Measurements from ENCODE around the gene TBCB. TPM values are rescaled to one million over a fixed set of nuclear protein-coding genes. Genes with fewer than 3 reads are reported as not detected.

TBCB gene
- total RNA-seq, 4 donors from 2014 or later: 97.9 to 157 (median 117) TPM

DNA sequence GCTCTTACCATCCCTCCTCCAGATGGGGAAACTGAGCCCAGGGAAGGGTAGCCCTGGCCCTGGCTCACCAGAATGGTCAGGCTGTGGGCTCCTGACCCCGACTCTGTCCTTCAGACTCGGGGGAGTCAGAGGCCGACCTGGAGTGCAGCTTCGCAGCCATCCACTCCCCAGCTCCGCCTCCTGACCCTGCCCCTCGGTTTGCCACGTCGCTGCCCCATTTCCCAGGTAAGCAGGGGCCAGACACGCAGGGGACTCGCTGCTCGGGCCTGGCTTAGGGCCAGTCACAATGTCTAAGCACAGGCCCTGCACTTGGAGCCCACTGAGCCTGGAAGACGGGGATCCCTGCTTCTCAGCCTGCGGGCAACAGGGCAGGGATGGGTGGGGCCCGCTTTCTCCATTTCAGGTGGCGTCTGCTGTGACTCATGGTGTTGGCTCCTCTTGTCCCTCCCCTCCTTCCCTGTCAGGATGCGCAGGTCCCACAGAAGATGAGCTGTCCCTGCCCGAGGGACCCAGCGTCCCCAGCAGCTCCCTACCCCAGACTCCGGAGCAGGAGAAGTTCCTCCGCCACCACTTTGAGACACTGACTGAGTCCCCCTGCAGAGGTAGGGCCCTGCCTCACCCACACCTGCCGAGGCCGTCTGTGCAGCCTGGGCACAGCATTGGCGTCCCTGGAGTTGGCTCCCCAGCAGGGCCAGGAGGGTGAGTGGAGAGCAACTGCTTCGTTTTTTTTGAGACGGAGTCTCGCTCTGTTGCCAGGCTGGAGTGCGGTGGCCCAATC is 13.5 kb upstream of the TBCB start:
- Histone ChIP-seq H3K27ac (peak overlapping the region in 3 of 4 donors; percentile 8 to 62 (median 17)), H3K4me3 (peak overlapping the region in 1 of 4 donors; percentile 18), H3K36me3 (peaks cover 0 to 6% (median 0%) of the 10 kb centered on the region in 3 donors), H3K9me3 (no peaks in the 10 kb centered on the region), H3K27me3 (no peaks in the 10 kb centered on the region), H3K4me1 (peaks cover 0 to 42% (median 5%) of the 10 kb centered on the region in 3 donors)
- DNase-seq: no peak
- WGBS, 2 donors: 61 to 84% methylated on average over 4 to 5 of the region's 27 CpGs
- TF ChIP-seq POLR2A (IDR thresholded peaks at IDR 0.05): no peak
- TF ChIP-seq, protein P1, sequence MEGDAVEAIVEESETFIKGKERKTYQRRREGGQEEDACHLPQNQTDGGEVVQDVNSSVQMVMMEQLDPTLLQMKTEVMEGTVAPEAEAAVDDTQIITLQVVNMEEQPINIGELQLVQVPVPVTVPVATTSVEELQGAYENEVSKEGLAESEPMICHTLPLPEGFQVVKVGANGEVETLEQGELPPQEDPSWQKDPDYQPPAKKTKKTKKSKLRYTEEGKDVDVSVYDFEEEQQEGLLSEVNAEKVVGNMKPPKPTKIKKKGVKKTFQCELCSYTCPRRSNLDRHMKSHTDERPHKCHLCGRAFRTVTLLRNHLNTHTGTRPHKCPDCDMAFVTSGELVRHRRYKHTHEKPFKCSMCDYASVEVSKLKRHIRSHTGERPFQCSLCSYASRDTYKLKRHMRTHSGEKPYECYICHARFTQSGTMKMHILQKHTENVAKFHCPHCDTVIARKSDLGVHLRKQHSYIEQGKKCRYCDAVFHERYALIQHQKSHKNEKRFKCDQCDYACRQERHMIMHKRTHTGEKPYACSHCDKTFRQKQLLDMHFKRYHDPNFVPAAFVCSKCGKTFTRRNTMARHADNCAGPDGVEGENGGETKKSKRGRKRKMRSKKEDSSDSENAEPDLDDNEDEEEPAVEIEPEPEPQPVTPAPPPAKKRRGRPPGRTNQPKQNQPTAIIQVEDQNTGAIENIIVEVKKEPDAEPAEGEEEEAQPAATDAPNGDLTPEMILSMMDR (IDR thresholded peaks at IDR 0.05): no peak
- intact Hi-C loops (cut with DNase I): no loop called here

DNA sequence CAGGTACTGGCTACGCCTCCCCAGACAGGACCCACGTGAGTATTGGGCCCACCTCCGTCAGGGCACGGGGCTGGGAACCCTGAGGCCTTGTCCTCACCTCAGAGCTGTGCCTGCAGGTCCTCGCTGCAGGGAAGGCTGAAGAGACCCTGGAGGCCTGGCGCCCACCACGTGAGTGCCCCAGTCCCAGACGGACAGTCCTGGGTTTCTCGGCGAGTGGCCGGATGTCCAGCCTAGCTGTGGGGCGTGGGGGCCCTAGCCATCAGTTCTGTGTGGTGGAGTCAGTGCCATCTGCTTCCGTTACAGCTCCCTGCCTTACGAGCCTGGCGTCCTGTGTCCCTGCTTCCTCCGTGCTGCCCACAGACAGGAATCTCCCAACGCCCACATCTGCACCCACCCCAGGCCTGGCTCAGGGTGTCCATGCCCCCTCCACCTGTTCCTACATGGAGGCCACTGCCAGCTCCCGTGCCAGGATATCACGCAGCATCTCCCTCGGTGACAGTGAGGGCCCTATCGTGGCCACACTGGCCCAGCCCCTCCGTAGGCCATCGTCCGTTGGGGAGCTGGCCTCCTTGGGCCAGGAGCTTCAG is 12.1 kb upstream of the TBCB start:
- no peak overlapping the region for H3K27ac ChIP-seq
- peaks cover 0 to 42% (median 5%) of the 10 kb centered on the region in 3 donors for H3K4me1 ChIP-seq
- no peak for DNase-seq
- H3K9me3 ChIP-seq: no peaks in the 10 kb centered on the region
- TF ChIP-seq POLR2A (IDR thresholded peaks at IDR 0.05): no peak
- TF ChIP-seq, protein P1 (IDR thresholded peaks at IDR 0.05): no peak
- WGBS, 2 donors: 91 to 100% methylated on average over 2 to 11 of the region's 24 CpGs
- H3K4me3 ChIP-seq: no peak overlapping the region
- intact Hi-C loops (cut with DNase I): no loop called here
- peaks cover 0 to 14% (median 0%) of the 10 kb centered on the region in 3 donors for H3K36me3 ChIP-seq
- H3K27me3 ChIP-seq: no peaks in the 10 kb centered on the region

DNA sequence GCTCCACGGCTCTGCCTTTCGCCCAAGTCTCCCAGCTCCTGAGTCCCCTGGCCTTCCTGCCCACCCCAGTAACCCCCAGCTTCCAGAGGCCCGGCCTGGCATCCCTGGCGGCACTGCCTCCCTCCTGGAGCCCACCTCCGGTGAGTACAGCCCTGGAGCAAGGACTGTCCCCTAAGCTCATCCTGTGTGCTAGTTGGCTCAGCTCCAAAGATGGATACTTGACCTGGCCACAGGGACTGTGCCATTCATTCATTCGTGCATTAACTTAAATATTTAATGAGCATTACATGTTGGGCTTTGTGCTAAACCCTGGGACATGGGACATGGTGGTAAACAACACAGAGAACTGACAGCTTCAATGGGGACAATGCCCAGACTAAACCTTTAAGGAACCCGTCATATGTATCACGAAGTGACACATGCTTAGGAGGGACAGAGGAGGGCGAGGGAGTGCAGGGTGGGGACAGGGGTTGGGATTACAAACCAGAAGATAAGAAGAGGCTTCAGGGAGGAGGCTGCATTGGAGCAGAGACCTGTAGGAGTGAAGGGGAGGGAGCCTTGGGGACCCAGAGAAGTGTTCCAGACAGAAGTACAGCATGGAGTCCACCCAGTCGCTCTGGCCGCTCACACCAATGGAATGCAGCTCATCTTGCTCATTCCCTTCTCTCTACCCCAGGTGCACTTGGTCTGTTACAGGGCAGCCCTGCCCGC is 11.3 kb upstream of the TBCB start:
- 76 to 84% methylated on average over 7 to 9 of the region's 12 CpGs for WGBS, 2 donors
- no peak overlapping the region for H3K4me3 ChIP-seq
- peaks cover 0 to 42% (median 5%) of the 10 kb centered on the region in 3 donors for H3K4me1 ChIP-seq
- intact Hi-C loops (cut with DNase I): no loop called here
- peak overlapping the region in 1 of 4 donors; percentile 52 for H3K27ac ChIP-seq
- no peaks in the 10 kb centered on the region for H3K27me3 ChIP-seq
- DNase-seq: no peak
- no peak for TF ChIP-seq POLR2A (IDR thresholded peaks at IDR 0.05)
- TF ChIP-seq, protein P1 (IDR thresholded peaks at IDR 0.05): no peak
- H3K36me3 ChIP-seq: peaks cover 0 to 14% (median 0%) of the 10 kb centered on the region in 3 donors
- no peaks in the 10 kb centered on the region for H3K9me3 ChIP-seq

DNA sequence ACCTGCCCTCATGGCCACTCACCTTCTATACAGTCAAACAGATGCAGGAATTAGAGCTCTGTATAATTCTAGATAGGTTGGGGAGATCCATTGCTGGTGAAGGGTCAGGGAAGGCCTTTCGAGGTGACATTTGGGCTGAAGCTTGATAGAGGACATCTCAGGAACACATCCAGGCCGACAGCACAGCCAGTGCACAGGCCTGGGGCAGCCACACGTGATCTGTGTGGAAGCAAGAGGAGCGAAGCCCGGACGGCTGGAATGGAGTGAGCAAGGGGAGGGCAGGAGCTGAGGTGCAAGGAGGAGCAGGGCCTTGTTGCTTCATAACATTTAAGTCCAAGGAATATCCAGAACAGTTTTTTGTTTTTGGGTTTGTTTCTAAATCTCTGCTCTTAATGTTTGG is 8.8 kb upstream of the TBCB start:
- Histone ChIP-seq H3K36me3 (peaks cover 0 to 30% (median 0%) of the 10 kb centered on the region in 3 donors), H3K9me3 (no peaks in the 10 kb centered on the region), H3K4me3 (no peak overlapping the region), H3K27ac (no peak overlapping the region), H3K4me1 (peaks cover 0 to 24% (median 2%) of the 10 kb centered on the region in 3 donors), H3K27me3 (no peaks in the 10 kb centered on the region)
- 89 to 91% methylated on average over 6 of the region's 6 CpGs for WGBS, 2 donors
- no peak for TF ChIP-seq POLR2A (IDR thresholded peaks at IDR 0.05)
- TF ChIP-seq, protein P1 (IDR thresholded peaks at IDR 0.05): no peak
- DNase-seq: no peak
- intact Hi-C loops (cut with DNase I): no loop called here
